Stimulated activated CD4-positive, alpha-beta T cell treated with anti-CD3 and anti-CD28 coated beads, Interleukin-12 subunit alpha, Interleukin-12 subunit beta, amount 100 ng/mL, for 48 hours (primary cell): ENCODE measurements around the gene GRK5.

ENCODE experiments used
- DNase-seq, 3 donors: peaks; one replicate each; pipeline ENCODE4 v3.0.0-alpha.2; 2020; ENCODE audit warnings: low read depth in 2 of 3, low spot score in 1 of 3

The GRK5 gene

DNA sequence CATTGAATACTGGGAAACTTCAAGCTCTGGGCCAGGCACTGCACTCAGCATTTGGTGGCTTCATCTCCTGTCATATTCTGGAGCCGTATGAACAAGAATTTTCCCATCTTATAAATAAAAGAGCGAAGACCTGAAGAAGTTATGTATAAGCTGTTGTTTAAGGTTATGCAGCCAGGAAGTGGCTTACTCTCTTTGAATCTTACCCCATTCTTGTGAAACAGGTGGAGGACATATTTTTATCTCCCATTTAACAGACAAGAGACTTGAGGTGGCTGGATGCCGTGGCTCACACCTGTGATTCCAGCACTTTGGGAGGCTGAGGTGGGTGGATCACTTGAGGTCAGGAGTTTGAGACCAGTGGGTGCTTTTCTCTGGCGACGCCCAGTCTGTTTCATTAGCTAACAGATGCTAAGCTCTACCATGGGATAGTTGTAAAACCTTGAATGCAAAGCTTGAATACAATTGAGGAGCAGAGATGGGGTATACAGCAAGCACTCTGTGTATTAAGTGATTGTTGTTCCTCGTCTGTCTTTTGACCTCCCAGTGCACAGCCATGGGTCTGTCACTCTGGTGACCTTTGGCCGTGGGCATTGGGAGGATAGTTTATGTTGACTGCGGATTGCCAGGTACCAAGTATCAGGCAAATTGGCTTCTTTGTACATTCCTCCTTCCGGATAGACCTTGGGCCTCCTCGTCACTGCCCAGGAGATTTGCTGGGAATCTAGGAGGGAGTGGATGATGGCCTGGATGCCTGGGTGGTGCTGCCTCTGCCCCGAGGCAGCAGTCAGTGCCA lies 85.8 kb downstream of the GRK5 start:
- DNase-seq = no peak

DNA sequence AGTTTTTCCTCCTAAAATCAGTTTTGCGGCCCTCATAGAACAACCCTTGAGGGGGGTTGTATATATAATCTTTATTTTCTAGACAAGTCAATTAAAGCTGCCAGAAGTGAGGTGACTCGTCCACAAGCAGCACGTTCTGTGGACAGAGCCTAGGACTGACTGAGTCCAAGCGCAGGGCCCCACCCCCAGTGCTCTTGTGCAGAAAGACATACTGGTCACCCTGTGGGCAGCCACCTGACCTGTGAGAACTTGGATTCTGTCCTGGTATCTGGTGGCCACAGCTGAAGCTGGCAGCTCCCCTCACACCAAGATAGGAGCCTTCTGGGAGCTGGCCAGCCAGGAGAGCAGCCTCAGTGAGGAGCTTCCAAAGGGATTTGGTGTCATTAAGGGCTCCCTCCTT lies 89.3 kb downstream of the GRK5 start:
- no peak for DNase-seq

DNA sequence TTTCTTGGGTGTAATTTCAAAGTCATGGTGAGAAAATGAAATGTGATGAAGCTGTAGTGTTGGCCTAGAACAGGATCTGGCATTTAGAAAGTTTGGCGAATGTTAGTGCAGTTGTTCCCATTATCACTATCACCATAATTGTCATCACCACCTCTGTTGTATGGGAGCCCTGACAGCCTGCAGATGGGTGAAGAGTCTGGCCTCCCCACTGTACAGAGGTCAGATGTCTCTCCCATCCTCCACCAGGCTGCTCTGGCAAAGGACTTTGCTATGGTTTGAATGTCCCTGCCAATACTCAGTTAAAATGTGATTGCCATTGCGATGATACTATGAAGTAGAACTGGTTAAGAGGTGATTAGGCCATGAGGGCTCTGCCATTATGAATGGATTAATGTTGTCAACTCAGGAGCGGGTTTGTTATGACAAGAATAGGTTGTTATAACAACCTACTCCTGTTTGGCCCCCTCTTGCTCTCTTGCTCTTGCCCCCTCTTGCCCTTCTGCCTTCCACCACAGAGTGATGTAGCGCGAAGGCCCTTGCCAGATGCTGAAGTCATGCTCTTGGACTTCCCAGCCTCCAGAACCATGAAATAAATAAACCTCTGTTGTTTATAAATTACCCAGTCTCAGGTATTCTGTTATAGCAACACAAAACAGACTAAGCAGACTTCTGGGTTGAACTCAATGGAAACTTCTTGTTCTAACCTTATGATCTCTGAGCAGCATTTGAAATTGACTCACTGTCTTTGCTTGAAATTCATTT lies 90.0 kb downstream of the GRK5 start:
- DNase-seq = no peak

DNA sequence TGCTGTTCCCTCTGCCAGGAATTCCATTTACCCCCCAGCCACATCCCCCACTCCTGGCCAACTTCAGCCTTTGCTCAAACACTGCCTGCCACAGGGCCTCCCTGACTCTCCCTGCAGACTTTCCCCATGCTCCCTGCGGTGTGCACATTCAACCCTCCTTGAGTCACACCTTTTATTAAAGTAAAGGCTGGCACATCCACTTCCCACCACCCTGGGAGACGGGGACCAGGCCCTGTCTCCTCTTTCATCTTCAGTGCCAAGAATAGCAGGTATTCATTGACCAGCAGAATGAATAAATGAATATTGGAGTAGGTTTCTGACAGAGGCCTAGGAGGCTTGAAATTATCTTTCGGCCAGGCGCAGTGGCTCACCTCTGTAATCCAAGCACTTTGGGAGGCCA lies 91.4 kb downstream of the GRK5 start:
- DNase-seq = no peak

DNA sequence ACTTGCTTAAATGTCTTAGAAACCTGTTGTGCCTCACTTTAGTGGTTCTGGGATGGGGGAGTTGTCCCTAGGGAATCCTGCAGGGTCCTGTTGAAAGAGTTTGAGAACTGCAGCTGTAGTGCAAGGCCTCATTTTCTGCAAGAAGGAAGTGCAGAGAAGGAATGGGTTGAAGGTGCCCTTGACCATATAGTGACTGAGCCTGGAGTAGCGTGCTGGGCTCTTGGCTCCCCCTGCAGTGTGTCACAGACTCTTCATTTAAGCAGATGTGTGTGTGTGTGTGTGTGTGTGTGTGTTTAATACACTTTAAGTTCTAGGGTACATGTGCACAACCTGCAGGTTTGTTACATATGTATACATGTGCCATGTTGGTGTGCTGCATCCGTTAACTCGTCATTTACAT lies 92.2 kb downstream of the GRK5 start:
- no peak for DNase-seq

DNA sequence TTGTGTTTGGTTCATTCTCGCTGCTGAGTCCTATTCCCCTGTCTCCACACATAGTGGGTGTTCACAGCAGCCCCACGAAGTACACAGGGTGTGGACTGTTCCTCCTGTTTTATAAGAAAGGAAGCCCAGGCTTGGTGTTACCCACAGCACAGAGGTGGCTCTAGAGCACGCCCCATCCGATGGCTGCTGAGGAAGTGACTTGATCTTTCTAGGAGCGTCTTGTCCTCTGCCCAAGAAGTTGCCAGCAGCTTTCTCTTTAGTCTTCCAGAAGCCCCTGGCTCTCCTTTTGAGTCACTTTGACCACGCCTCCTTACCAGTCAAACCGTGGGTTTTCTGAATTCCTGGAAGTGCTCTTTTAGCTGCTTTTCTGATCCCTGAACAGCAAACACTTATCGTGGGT lies 94.0 kb downstream of the GRK5 start:
- peak; percentile 55 to 70 (median 60) for DNase-seq

DNA sequence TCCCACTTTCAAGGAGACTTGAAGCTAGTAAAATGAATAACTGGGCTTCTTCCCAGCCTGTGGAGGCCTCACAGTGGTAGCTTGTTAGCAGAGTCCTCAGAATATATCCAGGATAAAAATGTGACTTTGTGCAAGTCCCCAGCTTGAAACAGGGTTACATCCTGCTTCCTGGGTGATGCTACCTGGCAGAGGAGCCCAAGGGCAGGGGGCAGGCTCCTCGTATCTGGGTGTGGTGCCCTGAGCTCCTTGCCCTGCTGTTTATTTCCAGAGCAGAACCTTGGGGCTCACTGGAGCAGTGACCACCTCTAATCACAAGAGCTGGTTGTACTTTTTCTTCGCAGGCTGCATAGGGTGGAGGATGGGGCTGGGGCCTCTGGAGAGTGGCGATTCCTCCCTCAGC lies 94.8 kb downstream of the GRK5 start:
- no peak for DNase-seq

DNA sequence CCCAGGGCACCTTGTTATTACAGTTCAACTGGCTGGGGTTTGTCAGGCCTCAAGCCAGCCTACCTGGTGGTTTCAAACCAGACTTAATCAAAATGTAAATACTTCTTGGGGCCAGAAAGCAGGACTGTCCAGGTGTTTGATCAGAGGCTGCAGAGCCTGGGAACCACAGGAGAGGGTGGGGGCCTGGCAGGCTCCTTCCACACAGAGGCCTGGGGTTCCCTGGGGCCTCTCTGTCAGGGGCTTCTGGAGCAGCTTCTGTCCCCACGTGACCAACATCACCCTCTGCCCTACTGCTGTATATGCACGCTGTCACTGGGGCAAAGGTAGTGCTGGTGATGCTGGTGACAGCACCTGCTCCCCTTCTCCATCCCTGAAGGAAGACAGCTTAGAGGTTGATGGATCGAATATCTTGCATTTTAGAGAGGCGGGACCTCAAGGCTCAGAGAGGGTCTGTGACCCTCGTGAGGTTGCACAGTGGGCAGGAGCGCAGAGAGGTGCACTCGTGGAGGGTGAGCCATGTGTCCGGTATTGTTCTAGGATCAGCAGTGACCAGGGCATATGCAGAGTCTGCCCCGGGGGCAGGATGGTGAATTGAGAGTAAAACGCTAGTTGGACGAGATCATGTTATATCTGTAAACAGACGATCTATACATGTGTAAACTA lies 95.4 kb downstream of the GRK5 start:
- no peak for DNase-seq

DNA sequence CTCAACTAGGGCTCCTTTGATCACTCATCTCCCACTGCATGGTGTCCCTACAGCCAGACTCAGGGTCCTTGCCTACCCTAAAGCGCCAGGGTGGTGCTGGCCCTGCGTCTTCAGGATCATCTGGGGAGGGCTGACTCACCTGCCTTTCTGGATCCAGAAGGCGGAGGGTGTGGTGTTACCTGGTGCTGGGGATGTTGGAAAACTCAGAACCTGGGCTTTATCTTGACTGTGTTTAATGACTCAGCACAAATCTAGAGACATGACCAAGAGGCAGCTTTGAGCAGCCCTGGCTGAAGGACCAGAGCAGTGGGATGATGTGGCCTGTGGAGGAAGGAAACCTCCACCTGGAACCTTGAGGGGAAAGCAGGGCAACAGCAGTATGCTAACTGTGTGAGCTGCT lies 96.5 kb downstream of the GRK5 start:
- no peak for DNase-seq

DNA sequence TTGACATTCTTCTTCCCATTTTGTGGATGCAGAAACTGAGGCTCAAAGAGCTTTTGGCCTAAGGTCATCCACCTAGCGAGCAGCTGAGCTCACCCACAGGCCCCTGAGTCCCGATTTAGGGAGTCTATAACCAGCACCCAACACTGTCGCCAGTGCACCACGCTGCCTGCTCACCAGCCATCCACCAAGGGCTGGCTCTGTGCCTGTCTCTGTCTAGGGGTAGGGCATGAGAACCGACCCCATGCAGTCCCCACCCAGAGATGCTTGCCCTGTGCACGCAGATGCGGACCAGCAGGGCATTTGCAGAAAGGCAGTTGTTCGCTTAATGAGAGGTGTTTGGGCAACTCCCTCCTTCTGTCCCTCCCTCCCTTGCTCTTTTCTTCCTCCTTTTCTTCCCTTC lies 97.2 kb downstream of the GRK5 start:
- DNase-seq = no peak

DNA sequence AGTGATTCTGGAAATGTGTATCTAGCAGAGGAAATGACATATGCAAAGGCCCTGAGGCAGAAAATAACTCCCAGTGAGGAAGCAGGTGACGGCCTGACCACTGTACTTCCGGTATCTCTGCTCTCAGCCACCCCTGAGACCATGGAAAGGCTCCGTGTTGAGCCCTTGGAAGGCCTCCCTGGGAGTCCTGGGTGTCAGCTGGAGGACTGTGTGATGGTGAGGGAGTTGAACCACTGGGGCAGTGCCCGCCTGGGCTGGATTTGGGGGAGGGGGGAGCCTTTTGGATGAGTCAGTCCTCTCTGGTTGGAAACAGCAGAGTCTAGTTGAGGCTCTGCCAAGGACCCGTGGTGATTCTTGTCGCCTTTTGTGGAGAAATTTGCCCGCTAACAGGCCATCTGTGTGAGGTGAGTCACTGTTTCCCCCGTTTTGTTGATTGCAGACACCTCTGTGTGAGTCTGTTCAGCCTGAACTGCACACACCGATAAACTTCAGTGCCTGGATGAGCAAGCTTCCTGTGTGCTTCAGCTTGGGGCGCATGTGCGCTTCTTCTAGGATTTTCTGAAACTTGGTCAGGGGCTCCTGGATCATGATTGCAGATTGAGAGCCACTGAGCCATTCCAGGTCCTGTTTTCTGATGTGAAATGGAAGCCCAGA lies 98.6 kb downstream of the GRK5 start:
- DNase-seq = peak; percentile 76 to 90 (median 88)

DNA sequence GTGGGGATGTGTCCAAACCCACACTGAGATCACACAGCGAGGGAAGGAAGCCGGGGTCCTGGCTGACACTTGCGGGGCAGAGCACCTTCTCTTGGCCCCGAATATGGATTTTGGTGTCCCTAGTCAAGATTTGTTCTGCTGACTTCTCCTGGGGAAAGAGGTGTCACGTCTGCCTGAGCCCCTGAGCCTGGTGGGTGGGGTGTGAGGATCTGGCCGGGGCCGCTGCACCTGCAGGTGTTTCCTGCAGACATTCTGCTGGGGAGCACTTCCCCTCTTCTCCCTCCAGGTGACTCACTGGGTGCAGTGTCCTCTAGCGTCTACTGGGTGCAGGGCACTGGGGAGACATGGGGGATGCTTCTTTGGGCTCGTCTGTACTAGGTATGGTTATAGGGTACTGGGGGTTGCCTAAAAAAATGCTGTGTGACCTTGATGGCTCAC lies 99.2 kb downstream of the GRK5 start:
- DNase-seq = peak; percentile 35 to 51 (median 42)

DNA sequence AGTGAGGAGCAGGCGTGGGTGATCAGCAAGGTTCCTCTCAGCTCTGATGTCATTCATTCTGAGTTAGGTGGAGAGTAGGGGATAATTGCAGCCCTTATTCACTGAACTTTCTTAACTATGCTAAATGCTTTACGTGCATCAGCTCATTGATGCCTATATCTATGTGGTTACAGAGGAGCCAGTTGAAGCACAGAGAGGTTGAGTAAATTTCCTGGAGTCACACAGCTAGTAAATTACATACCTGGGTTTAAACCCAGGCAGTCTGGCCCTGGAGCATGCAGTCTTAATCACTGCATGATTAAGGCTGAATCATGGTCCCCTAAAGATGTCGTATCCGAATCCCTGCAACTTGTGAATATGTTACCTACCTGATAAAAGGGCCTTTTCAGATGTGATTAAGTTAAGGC lies 99.6 kb downstream of the GRK5 start:
- DNase-seq = peak in 1 of 3 donors; percentile 56

DNA sequence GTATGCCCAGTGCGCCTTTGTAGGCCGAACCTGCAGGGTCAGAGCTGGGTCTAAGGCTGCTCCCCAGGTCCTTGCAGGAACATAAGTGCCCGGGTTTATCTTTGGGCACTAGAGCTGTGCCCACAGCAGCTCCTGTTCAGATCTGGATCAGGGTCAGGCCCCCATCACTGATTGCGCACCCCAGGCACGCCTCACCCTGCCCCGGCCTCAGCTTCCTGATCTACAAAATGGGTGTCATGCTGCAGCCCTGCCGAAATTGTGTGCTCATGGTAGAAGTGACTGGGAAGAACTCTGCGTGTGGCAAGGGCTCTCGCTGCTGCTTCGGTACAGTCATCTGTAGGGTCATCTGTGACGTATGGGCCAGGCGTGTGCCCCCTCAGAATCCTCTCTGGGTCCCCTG lies 100.7 kb downstream of the GRK5 start:
- DNase-seq = no peak

DNA sequence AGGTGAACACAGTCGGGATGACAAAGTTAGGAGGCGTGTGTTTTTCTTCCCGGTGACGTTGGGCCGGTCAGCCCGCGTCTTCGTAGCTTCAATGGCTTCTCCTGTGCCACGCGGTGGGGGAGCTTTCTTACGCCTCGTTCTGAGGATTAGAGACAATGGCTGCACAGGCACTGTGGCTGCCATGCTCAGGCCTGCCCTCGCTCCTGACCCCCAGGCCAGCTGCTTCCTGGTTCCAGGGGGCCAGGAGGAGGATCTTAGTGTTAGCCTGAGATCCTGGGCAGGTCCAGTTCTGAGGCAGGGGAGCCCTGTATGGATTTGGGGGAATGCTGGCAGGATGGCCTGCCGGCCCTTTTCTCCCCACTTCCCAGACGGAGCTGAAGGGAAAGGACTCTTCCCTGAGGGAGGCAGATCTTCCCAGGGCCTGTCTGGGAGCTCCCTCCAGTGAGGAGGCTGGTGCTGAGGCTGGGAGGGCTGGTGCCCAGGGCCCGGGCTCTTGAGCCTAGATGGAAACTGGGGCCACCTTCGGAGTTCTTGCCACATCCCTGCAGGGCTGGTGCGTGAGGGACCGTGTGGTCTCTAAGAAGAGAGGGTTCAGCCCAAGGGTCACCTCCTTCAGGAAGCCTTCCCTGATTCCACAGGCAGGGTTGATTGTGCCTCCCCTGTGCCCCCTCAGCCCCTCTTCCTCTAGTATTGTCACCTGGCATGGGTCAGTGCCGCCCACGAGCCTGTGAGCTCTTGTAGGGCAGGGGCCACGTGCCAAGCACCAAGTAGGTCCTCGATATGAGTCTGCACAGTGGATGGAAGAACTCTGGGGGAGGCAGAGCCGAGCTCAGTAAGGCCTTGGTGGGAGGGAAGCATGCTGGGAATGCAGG lies 101.4 kb downstream of the GRK5 start:
- no peak for DNase-seq

DNA sequence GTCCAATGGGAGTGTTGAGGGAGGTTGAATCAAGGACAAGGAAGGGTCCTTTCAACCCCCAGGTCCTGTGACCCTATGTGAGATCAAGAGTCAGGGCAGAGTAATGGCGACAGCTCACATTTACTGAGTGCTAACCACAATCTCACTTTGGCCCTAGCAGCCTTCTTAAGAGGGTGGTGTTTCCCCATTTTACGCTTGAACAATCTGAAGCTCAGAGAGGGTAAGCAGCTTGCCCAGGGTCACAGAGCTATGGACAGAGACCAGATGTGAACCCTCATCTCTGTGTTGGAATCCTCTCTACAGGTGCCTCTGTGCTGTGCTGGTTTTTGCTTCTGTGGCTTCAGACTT lies 102.0 kb downstream of the GRK5 start:
- no peak for DNase-seq

DNA sequence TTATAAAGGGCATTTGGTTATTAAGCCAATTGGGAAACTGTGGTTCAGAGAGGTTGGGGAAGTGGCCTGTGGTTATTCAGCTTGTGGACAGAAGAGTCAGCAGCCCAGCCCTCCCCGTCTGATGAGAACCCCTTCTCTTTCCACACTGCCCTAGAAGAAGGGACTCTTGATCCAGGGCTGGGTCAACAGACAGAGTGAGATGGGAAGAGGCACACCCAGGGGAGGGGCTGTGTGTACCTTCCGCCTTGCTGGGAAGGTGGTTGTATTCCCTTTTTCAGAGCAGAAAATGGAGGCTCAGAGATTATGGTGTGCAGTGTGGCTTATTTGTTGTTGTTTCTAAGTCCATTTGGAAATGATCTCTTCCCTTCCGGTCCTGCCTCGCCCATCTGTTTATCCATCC lies 103.4 kb downstream of the GRK5 start:
- DNase-seq = no peak

DNA sequence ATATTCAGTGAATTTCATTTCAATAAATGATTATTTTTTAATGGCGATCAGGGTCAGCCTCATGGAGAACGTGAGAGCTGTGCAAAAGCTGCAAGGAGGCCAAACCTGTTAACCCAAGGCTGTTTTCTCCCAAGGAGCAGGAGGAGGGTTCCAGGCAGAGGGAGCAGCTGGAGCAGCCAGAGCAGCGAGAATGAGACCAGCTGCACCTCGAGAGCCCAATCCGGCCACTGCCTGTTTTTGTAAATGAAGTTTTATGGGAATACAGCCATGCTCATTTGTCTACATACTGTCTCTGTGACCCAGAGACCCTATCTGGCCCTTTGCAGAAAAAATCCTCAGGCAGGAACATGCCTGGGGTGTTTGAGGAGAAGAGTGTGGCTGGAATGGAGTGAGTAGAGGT lies 104.9 kb downstream of the GRK5 start:
- no peak for DNase-seq

DNA sequence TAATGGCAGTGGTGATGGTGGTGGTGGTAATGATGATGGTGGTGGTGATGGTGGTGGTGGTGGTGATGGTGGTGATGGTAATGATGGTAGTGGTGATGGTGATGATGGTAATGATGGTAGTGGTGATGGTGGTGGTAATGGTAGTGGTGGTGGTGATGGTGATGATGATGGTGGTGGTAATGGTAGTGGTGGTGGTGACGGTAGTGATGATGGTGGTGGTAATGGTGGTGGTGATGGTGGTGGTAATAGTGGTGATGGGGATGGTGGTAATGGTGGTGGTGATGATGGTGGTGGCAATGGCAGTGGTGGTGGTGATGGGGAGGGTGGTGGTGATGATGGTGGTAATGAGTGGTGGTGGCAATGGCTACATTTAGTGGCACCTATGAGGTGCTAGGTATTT lies 105.7 kb downstream of the GRK5 start:
- DNase-seq = no peak

DNA sequence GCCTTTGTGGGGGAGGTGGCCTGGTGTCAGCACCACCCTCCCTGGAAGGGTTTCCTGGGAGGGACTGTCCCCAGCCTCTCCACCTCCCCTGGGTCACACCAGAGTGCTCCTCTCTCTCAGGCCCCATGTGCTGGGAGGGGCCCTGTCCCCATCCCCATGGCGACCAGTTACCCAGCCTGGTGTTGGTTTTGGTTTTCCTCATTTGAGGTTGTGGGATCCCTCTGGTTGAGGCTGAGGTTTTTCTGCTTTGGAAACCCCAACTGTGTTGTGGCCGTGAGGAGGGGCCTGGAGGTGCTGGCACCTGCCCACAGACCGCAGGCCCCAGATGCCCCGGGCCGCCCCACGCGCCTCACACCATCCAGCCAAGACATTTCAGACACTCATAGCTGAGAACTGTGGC lies 106.3 kb downstream of the GRK5 start:
- DNase-seq = peak; percentile 53 to 68 (median 54)

DNA sequence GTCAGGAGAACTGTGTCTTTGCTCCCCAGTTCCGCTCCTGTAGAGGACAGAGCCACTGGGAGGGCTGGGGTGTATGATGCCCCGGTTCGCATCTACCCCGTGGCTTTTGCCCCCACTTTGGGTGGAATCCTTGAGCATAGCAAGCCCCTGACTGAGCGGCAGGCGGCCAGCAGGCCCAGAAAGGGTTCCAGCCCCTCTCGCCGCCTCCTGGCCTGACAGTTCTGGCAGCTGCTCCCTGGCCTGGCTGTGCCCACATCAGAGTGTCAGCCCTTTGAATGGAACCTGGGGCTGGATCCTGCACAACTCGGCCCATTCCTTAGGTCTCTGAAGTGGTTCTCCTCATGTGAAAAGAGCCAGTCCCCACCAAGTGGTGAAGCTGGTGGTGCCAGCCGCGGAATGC lies 106.7 kb downstream of the GRK5 start:
- DNase-seq = no peak
